Cerebellar cortex (tissue), 1 donor: ENCODE results near the gene METAP1D.
"Not testable (repeated sequence)": the region's sequence is repeated elsewhere in the genome, so short reads cannot be mapped to it uniquely, and the experiment has no call there.

Experiments
- DNase-seq: peaks from one replicate; pipeline ENCODE4 v3.0.0-alpha.2; 2015; ENCODE audit warnings: low spot score

Gene METAP1D

DNA sequence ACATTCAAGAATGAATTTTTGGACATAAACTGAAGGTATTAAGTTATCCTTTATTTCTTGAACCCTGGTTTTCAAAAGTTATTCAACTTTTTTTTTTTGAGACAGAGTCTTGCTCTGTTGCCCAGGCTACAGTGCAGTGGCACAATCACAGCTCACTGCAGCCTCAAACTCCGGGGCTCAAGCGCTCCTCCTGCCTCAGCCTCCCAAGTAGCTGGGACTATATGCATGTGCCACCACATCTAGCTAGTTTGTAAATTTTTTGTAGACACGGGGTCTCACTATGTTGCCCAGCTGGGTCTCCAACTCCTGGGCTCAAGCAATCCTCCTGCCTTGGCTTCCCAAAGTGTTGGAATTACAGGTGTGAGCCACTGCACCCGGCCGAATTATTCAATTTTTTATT is 2.7 kb upstream of the METAP1D start:
- not testable (repeated sequence) for DNase-seq

- DNase-seq = peak; percentile 46
These were observed 592 bp upstream of the METAP1D start for GRCh38 chr2:171999161-171999560.

GRCh38 chr2:172000696-172001361 is 1.1 kb downstream of the METAP1D start:
- DNase-seq = peak; percentile 28

DNA sequence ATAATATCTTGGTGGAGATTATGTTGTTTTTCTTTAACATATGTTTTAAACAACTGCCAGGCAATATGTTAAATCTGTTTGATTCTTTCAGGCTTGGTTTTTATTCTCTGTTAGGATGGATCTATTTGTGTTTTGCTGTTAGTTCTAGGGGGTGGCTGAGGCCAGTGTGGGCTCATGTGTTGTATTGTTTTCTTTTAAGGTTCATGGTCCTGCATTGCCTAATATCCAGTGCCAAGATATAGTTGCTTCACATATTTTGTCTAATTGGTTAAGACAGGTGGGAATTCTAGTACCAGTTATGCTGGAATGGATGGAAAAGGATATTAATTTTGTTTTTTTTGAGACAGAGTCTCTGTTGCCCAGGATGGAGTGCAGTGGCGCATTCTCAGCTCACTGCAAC is 7.6 kb downstream of the METAP1D start:
- no peak for DNase-seq

GRCh38 chr2:172009823-172010222 is 10.1 kb downstream of the METAP1D start:
- DNase-seq = no peak

GRCh38 chr2:172011812-172012575 is 12.2 kb downstream of the METAP1D start:
- DNase-seq = no peak

DNA sequence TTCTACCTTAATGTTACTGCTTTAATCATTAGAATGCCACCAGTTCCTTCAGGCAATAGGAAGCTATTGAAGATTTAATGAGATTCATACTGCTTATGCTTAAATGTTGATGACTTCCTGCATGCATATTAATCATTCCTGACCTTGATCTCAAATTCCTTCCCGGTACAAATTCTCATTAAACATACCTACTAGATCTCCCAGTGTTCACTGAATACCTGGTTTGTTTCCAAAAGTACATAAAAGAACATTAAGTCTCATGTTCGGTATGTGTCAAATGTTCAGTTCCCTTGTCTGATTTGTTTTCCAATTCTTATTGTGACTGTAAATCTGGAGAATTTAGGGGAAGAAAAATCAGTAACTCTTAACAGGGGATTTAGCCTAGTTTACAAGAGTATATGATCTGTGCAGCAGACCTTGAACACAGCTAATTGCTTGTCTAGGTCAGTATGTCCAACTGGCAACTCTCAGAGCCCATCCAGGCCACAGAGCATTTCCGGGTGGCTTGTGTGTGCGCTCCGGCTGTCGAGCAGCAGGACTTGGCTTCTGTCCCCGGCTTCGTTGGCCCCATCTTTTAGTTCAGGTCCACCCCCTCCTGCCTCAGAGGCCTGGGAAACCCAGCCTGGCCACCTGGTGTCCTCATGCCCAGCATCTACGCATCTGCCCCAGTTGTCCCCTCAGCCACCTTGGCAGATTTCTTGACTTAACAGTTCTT is 13.1 kb downstream of the METAP1D start:
- DNase-seq = peak; percentile 89

DNA sequence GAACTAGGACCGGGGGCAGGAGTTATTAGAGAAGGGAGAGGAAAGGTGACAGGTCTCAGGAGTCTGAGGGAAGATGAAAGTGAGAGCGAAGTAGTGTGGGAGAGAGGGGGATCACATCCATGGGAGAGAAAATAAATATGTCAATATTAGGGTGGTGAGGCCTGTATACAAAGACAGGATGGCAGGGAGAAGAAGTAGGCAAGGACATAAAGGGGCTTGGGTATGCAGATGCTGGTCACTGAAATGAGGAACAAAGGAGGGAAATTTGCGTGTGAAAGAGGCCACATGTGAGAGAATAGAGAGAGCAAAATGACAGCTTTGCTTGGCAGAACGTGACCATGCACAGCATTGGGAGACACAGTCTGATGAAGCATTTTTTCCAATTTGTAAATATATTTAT is 13.6 kb downstream of the METAP1D start:
- DNase-seq = no peak

DNA sequence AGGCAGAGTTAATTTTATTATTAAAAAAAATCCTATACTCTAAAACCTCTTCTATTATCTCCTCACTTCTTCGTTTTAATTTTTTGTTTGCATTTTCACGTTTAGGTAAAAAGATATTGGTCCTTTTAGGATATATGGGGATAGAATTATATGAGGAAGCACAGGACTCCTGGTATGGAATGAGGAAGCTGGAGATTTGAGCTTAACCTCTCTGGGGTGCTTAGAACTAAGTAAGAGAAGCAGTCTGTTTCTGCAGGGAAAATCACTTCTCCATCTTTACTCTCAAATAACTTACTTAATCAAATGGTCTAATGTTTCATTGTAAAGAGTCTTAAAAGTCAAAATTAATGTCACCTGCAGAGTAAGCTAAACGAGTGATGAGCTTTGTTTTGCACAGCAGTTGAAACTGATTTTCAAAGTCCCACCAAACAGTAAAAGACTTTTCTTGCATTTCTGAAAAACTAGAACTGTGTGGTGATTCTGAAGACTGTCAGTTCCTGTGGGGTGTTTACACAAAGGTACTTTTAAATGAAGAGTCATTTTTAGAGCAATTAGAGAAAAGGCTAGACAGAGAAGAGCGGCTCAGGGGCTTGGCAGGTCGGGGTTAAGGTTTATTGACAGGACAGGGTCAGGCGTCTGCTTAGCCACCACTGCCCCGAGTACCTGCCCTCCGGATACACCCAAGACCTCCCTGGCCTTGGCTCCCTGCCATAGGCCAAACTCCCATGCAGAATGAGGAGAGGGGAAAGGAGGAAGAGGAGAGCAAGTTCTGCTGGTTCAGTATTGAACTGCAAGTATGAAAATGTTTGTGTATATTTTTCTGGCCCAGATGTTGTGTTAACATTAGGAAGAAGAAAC is 21.6 kb downstream of the METAP1D start:
- peak; percentile 91 for DNase-seq

- peak; percentile 77 for DNase-seq
These were observed 22.2 kb downstream of the METAP1D start for GRCh38 chr2:172021955-172022354.

GRCh38 chr2:172031536-172031935 is 31.8 kb downstream of the METAP1D start:
- DNase-seq = no peak

DNA sequence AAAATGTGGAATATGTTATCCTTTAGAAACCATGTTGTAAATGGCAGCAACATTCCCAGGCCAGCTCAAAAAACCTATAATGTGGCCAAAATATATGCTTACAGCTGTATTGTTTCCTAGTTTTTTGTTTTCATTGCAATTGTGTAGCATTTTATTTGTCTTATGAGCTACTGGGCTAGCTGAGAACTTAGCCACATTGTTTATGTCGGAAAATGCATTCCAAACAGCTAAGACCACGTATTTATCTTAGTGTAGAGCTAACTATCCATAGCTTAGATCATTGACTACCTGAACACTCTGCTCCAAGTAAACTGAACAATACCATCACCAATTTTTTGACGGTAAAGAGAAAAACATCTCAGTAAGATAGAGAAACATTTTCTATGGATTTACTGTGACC is 38.4 kb downstream of the METAP1D start:
- DNase-seq = no peak

GRCh38 chr2:172038604-172039003 is 38.9 kb downstream of the METAP1D start:
- DNase-seq = no peak

GRCh38 chr2:172039011-172039704 is 39.4 kb downstream of the METAP1D start:
- DNase-seq = no peak

- no peak for DNase-seq
These were observed 40.6 kb downstream of the METAP1D start for GRCh38 chr2:172040311-172040710.

GRCh38 chr2:172046080-172046678 is 46.4 kb downstream of the METAP1D start:
- DNase-seq = peak; percentile 27

DNA sequence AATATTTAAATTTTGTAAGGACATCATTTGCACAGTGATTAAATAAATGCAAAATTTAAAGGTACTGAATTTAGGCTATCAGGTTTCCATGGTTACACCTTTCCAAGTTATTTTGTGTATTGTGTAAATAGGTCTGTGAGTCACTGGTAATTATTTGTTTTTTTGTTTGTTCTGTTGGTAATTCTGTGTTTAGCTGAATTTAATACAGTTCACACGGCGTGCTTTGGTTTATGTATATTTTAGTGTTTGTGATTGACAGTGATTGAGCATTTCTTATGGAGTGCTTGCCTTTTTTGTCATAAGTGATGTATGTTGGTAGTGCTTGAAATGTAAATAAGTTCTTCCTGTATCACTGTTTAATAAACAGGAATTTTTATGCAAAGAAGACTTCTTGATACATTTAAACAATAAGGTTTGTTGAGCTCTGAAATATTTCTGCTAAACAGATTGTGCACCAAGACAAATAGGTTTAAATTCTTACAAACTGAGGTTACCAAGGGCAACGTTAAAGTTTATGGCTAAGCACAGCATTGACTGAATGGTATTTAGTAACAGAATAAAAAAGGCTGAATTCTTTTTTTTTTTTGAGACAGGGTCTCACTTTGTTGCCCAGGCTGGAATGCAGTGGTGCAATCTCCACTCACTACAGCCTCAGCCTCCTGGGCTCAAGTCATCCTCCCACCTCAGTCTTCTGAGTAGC is 47.3 kb downstream of the METAP1D start:
- DNase-seq = no peak

- DNase-seq = peak; percentile 64
These were observed 48.1 kb downstream of the METAP1D start for GRCh38 chr2:172047566-172048507.
